ENCODE results near the gene INTS3. TPM values are rescaled to one million over a fixed set of nuclear protein-coding genes. Genes with fewer than 3 reads are reported as not detected.
"Not testable (repeated sequence)": the region's sequence is repeated elsewhere in the genome, so short reads cannot be mapped to it uniquely, and the experiment has no call there.

The INTS3 gene
- total RNA-seq, 1 experiment from 2014 or later = 66.8 TPM

DNA sequence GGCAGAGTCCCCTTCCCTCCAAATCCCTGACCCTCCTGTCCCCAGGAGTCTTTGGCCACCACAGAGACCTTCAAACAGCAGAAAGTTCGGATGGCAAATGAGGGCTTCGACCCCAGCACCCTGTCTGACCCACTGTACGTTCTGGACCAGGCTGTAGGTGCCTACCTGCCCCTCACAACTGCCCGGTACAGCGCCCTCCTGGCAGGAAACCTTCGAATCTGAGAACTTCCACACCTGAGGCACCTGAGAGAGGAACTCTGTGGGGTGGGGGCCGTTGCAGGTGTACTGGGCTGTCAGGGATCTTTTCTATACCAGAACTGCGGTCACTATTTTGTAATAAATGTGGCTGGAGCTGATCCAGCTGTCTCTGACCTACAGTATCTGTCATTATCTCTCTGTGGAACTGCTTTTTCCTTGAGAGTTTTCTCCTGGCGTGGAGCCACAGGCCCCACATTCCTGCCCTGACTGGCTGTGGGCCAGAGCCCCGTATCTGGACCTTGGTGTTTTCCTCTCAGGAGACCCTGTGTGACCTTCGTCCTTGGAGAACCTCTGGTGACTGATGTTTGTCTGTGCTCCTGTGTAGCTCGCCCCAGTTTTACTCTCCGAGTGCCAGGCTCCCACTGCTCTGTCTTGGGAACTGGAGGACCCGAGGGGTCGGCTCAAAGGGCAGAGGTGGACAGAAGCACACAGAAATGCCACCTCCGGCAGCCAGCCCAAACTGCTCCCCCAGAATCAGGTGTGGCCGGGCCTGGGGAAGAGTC lies 52.1 kb downstream of the INTS3 start (continued):
- TF ChIP-seq, protein P1, sequence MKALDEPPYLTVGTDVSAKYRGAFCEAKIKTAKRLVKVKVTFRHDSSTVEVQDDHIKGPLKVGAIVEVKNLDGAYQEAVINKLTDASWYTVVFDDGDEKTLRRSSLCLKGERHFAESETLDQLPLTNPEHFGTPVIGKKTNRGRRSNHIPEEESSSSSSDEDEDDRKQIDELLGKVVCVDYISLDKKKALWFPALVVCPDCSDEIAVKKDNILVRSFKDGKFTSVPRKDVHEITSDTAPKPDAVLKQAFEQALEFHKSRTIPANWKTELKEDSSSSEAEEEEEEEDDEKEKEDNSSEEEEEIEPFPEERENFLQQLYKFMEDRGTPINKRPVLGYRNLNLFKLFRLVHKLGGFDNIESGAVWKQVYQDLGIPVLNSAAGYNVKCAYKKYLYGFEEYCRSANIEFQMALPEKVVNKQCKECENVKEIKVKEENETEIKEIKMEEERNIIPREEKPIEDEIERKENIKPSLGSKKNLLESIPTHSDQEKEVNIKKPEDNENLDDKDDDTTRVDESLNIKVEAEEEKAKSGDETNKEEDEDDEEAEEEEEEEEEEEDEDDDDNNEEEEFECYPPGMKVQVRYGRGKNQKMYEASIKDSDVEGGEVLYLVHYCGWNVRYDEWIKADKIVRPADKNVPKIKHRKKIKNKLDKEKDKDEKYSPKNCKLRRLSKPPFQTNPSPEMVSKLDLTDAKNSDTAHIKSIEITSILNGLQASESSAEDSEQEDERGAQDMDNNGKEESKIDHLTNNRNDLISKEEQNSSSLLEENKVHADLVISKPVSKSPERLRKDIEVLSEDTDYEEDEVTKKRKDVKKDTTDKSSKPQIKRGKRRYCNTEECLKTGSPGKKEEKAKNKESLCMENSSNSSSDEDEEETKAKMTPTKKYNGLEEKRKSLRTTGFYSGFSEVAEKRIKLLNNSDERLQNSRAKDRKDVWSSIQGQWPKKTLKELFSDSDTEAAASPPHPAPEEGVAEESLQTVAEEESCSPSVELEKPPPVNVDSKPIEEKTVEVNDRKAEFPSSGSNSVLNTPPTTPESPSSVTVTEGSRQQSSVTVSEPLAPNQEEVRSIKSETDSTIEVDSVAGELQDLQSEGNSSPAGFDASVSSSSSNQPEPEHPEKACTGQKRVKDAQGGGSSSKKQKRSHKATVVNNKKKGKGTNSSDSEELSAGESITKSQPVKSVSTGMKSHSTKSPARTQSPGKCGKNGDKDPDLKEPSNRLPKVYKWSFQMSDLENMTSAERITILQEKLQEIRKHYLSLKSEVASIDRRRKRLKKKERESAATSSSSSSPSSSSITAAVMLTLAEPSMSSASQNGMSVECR (CRISPR knock-in tag; IDR thresholded peaks at IDR 0.05; ENCODE audit: borderline replicate concordance) = no peak
- TF ChIP-seq SMAD3 (CRISPR knock-in tag; IDR thresholded peaks at IDR 0.05; ENCODE audit: borderline replicate concordance) (no peak), FOXJ3 (CRISPR knock-in tag; IDR thresholded peaks at IDR 0.05; ENCODE audit: borderline replicate concordance) (no peak), ESRRA (CRISPR knock-in tag; IDR thresholded peaks at IDR 0.05; ENCODE audit: borderline replicate concordance) (no peak)
- TF ChIP-seq, protein P2, sequence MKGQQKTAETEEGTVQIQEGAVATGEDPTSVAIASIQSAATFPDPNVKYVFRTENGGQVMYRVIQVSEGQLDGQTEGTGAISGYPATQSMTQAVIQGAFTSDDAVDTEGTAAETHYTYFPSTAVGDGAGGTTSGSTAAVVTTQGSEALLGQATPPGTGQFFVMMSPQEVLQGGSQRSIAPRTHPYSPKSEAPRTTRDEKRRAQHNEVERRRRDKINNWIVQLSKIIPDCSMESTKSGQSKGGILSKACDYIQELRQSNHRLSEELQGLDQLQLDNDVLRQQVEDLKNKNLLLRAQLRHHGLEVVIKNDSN (CRISPR knock-in tag; IDR thresholded peaks at IDR 0.05) = no peak
- TF ChIP-seq, protein P3, sequence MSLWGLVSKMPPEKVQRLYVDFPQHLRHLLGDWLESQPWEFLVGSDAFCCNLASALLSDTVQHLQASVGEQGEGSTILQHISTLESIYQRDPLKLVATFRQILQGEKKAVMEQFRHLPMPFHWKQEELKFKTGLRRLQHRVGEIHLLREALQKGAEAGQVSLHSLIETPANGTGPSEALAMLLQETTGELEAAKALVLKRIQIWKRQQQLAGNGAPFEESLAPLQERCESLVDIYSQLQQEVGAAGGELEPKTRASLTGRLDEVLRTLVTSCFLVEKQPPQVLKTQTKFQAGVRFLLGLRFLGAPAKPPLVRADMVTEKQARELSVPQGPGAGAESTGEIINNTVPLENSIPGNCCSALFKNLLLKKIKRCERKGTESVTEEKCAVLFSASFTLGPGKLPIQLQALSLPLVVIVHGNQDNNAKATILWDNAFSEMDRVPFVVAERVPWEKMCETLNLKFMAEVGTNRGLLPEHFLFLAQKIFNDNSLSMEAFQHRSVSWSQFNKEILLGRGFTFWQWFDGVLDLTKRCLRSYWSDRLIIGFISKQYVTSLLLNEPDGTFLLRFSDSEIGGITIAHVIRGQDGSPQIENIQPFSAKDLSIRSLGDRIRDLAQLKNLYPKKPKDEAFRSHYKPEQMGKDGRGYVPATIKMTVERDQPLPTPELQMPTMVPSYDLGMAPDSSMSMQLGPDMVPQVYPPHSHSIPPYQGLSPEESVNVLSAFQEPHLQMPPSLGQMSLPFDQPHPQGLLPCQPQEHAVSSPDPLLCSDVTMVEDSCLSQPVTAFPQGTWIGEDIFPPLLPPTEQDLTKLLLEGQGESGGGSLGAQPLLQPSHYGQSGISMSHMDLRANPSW (CRISPR knock-in tag; conservative IDR thresholded peaks at IDR 0.05; ENCODE audit: low read depth) = no peak
- TF ChIP-seq, protein P4, sequence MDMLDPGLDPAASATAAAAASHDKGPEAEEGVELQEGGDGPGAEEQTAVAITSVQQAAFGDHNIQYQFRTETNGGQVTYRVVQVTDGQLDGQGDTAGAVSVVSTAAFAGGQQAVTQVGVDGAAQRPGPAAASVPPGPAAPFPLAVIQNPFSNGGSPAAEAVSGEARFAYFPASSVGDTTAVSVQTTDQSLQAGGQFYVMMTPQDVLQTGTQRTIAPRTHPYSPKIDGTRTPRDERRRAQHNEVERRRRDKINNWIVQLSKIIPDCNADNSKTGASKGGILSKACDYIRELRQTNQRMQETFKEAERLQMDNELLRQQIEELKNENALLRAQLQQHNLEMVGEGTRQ (CRISPR knock-in tag; IDR thresholded peaks at IDR 0.05) = no peak
- TF ChIP-seq, protein P5, sequence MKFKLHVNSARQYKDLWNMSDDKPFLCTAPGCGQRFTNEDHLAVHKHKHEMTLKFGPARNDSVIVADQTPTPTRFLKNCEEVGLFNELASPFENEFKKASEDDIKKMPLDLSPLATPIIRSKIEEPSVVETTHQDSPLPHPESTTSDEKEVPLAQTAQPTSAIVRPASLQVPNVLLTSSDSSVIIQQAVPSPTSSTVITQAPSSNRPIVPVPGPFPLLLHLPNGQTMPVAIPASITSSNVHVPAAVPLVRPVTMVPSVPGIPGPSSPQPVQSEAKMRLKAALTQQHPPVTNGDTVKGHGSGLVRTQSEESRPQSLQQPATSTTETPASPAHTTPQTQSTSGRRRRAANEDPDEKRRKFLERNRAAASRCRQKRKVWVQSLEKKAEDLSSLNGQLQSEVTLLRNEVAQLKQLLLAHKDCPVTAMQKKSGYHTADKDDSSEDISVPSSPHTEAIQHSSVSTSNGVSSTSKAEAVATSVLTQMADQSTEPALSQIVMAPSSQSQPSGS (CRISPR knock-in tag; IDR thresholded peaks at IDR 0.05; ENCODE audit: borderline replicate concordance, low read depth) = no peak

DNA sequence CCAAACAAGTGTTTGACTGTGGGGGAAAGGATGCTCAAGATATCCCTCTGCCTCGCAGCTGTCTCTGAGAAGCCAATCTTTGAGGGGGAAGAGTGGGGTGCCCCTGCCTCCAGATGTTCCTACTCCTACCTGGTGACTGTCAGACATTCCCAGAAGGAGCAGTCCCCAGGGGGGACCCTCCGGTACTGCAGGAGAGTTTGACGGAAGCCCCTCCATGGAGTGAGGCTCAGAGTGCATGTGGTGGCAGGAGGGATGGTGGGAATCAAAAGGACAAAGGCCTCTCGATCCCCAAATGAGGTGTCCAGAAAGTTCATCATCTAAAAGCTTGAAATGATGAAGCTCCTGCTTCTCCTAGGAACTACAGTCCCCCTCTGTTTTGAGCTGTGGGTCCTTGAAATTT lies 52.7 kb downstream of the INTS3 start:
- POLR2A ChIA-PET = interaction anchor here (0.6 to 1.0 kb wide), 2 partner anchors 16 to 194 kb away, joined by 3 read pairs; no protein-coding TSS in a partner anchor
- no peaks in the 10 kb centered on the region for H3K9me3 Mint-ChIP-seq
- DNase-seq (ENCODE audit: low spot score) = no peak
- H3K36me3 Mint-ChIP-seq = peaks cover 3% of the 10 kb centered on the region
- no peak for TF ChIP-seq ZNF263 (CRISPR knock-in tag; IDR thresholded peaks at IDR 0.05; ENCODE audit: low read depth)
- TF ChIP-seq ZBTB21 (CRISPR knock-in tag; IDR thresholded peaks at IDR 0.05; ENCODE audit: borderline replicate concordance) = no peak
- no peak for TF ChIP-seq ELF4 (CRISPR knock-in tag; IDR thresholded peaks at IDR 0.05; ENCODE audit: low read depth)
- ATAC-seq = no peak
- no peak overlapping the region for H3K4me3 Mint-ChIP-seq
- peaks cover 25% of the 10 kb centered on the region for H3K4me1 Mint-ChIP-seq
- H3K27me3 Mint-ChIP-seq (ENCODE audit: low read depth) = no peaks in the 10 kb centered on the region
- H3K27ac Mint-ChIP-seq = no peak overlapping the region
- CTCF ChIA-PET = no interaction called here

DNA sequence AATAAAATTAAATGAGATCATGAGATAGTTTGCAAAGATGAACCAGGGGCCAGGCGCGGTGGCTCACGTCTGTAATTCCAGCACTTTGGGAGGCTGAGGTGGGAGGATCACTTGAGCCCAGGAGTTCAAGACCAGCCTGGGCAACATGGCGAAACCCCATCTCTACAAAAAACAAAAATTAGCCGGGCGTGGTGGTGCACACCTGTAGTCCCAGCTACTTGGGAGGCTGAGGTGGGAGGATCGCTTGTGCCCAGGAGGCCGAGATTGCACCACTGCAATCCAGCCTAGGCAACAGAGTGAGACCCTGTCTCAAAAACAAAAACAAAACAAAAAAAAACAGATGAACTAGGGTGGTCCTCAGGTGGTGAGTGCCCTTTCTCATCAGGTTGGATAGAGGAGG lies 54.8 kb downstream of the INTS3 start:
- ATAC-seq; H3K27me3 Mint-ChIP-seq (ENCODE audit: low read depth); POLR2A ChIA-PET; DNase-seq (ENCODE audit: low spot score); H3K36me3 Mint-ChIP-seq; CTCF ChIA-PET; H3K9me3 Mint-ChIP-seq: not testable (repeated sequence)
- peak overlapping the region; percentile 83 for H3K4me3 Mint-ChIP-seq
- H3K4me1 Mint-ChIP-seq = peaks cover 13% of the 10 kb centered on the region
- H3K27ac Mint-ChIP-seq = peak overlapping the region; percentile 98
